ENCODE data around the gene PRSS23.
"Not testable (repeated sequence)": the region's sequence is repeated elsewhere in the genome, so short reads cannot be mapped to it uniquely, and the experiment has no call there.

PRSS23 gene, protein sequence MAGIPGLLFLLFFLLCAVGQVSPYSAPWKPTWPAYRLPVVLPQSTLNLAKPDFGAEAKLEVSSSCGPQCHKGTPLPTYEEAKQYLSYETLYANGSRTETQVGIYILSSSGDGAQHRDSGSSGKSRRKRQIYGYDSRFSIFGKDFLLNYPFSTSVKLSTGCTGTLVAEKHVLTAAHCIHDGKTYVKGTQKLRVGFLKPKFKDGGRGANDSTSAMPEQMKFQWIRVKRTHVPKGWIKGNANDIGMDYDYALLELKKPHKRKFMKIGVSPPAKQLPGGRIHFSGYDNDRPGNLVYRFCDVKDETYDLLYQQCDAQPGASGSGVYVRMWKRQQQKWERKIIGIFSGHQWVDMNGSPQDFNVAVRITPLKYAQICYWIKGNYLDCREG

DNA sequence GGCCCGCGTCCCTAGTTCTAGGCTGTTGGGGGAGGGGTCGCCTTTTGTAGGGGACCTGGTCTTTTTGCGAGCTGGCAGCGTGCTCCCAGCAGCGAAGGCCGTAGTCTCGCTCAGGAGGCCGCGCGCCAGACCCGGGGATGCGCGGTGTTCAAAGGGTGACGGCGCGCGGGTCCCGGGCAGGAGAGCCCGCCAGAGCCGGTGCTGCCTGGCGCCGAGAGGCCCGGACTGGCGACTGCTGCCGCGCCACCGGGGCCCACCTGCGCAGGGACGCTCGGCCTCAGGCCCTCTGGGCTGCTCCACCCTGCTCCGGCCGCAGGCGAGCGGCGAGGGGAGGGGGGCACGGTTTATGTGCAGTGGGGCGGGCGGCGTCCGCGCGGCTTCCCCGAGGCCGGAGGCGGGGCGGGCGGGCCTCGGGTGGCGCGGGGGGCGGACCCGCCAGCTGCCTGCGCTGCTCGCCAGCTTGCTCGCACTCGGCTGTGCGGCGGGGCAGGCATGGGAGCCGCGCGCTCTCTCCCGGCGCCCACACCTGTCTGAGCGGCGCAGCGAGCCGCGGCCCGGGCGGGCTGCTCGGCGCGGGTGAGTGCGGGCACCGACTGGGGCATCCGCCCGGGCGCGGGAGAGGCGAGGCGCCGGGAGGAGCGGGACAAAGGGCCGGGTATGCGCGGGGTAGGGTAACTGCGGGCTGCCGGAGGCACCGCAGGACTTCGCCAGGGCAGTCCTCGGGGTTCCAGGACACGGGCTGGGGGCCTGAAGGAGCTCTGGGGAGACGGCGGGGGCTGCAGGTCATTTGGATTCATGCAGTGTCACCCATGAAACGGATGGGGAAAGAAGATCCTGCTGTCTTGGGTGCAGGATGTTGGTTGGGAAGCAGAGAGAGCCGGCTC is at the start of gene PRSS23:
TSS of gene PRSS23 (plus strand) at position 467 of the 884 bp plus-strand sequence. CDS start 7,102 bp downstream, outside the sequence.
- no peak for FAIRE-seq

DNA sequence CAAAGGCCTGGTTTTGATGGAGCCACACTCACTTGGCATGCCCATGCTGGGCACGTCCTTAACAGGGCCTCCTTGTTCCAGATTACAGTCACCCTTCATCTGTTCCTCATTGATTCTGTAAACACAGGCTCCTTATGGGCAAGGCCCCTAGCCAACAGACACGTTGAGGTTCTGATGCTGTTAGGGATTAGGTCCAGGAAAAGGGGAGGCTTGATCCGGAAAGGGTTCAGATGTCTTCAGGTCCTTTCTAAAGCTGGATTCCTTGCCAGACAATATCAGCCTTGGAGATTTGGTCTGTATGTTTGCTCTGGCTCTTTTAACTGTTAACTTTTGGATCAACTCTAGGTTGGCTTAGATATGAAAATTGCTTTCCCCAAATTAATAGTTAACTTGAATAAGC is 46.9 kb upstream of the PRSS23 start:
- no peak for FAIRE-seq

DNA sequence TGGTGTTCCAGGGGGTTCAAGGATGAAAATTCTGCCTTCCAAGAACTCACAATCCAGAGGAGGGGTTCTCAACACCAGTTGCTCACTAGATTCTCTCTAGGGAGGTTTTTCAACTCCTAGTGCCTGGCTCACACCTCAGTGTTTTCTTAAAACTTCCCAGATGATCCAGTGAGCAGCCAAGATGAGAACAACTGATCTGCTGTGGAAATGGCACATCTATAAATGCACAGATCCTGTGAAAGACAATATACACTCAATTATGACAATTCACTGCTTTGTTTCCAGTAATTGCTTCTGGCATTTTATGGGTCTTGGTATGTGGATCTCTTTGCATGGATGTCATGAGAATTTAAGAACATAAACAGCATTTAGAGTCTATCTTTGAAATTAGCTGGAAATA is 45.2 kb upstream of the PRSS23 start:
- no peak for FAIRE-seq

DNA sequence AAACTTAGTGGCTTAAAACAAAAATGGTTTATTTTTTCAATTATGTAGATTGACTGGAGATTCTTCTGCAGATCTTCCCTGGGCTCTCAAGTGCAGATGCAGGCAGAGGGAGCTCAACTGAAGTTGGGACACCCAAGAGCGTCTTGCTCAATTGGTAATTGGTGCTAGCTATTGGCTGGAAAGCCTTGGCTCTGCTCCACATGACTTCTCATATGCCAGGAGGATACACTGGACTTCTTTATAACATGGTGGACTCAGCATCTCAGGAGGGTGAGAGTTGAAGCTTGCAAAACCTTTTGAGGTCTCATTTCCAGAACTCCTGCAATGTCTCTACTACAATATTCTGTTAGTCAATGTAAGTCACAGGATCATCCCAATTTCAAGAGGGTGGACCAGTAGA is 42.2 kb upstream of the PRSS23 start:
- no peak for FAIRE-seq

DNA sequence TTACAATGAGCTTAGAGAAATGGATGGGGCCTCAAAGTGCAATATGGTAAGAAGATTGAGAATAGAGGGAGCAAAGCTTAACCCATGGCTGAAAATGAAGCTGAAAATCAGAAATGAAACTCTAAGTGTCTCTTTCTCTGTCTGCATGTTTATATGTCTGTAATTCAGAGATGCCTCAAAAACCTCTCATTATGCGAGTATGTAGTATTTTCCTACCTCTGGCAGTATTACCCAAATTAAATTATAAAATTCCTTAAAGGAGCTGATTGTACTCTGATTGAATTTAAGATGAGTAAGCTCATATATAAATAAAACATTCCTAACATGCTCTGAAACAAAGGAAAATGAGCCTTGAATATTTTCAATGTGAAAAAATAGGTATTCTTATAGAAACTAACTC is 39.8 kb upstream of the PRSS23 start:
- FAIRE-seq: no peak

DNA sequence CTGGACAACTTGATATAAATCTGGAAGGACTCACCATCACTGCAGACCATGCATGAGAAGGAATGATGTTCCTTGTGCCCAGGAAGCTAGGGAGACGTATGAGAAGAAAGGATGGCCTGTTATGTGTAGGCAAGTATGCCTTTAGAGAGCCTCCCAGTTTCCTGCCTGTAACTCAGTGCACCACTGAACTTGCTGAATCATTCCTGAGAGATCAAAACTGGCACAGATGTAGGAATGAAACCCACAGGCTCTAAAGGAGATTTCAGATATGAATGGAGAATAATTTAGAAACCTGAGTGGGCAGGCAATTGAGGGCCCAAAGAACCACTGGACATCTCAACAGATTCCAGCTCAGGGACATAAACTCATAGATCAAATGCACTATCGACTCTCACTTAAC is 38.4 kb upstream of the PRSS23 start:
- FAIRE-seq: no peak

DNA sequence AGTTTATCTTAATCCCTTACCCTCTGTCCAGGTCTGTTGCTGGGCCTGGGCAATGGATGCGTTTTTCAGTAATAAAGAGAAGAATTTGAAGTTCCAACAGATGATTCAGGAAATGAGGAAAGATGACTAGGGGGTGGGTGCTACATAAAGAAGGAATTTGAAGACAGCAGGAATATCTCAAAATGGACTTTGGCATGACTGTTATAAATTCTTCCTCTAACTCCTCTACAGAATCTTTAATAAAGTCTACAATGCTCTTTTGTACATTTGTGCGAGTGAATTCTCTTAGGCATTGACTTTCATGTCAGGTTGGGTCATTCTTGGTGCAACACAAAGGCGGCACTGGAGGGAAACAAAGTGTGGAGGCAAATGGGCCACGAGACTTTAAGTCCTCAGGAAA is 35.1 kb upstream of the PRSS23 start:
- FAIRE-seq: no peak

DNA sequence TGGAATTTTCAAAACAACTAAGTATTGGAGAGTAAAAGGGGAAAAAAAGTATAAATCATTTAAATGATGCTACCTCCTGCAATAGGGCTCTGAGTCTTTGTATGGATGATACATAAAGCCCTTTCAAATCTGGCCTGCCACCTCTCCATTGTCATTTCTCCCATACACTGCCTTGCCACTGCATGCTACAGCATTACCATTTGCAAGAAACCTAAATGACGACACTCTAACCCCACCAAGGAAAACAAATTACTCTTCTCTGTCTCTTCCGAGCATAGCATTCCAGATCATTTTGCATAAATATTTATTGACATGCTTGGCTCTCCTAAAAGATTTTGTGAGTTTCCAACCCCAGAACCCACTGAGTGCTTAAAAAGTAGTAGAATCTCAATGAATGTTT is 34.5 kb upstream of the PRSS23 start:
- no peak for FAIRE-seq

DNA sequence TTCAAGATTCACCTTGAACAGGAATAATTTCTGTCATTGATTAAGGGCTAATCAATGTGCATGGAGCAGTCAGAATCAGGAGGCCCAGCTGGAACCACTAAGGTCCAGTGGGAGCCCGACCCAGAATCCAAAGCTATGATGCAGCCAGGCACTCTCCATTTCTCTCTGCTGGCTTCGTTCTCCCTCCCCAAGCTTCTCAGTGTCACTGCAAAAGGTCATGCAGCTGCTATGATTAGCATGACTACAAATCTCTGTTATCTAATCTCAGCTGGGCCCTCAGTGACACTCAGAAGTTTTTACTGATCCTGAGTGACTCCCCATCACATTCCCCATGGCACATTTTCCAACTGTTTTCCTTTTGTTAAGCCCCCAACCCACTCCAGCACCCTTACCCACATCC is 31.1 kb upstream of the PRSS23 start:
- FAIRE-seq: no peak

DNA sequence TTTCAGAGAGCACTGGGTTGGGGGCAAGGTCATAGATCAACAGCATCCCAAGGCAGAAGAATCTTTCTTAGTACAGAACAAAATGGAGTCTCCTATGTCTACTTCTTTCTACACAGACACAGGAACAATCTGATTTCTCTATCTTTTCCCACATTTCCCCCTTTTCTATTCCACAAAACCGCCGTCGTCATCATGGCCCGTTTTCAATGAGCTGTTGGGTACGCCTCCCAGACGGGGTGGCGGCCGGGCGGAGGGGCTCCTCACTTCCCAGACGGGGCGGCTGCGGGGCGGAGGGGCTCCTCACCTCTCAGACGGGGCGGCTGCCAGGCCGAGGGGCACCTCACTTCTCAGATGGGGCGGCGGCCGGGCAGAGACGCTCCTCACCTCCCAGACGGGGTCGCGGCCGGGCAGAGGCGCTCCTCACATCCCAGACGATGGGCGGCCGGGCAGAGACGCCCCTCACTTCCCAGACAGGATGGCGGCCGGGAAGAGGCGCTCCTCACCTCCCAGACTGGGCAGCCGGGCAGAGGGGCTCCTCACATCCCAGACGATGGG is 29.8 kb upstream of the PRSS23 start:
- FAIRE-seq: not testable (repeated sequence)

DNA sequence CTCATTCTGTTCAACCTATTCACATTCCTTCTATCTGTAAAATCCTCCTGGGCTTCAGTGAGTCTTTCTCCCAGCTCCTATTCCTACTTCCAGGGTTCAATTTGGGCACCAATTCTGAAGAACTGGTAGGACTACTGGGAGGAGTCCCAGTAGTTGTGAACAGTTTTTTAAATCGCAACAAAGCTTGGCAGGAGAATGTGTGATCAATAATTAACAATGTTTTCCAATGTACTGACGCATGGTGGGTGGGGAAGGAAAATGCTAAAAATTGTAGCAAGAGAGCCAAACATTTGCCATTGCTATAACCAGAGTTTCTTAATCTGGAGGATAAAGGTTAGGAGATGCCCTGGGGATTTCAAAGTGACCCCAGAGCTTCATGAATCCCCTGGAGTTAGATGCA is 27.3 kb upstream of the PRSS23 start:
- FAIRE-seq: no peak

DNA sequence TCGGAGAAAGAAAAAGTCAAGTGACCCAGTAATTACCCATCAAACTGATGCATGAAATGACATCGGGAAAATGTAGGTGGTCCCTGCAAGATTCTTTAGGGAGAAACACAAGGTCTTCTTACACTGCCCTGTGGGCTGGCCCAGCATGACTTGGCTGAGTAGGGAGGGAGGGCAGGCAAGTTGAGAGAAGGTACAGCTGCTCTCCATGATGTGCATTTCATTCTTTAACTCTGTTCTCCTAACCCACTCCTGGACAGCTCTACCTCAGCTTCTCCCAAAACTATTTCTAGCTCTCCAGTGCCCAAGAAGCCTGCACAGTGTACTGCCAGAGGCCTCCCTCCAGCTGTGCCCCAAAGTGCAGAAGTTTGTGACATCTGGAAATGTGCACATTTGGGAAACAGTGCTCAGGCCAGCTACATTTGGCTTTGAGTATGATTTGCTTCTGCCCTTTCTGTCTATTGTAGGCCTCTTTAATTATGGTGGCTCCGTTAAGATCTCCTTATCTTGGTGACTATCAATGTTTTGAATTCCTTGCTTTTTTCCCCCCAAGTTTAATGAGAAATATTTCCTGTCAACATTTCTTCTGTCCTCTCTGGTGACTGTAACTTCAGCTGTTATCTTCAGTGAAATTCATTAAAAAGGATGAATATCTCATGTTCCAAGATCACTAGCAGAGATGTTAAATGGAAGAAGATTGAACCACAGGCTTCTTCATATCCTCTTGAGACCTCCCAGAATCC is 26.7 kb upstream of the PRSS23 start:
- no peak for FAIRE-seq

DNA sequence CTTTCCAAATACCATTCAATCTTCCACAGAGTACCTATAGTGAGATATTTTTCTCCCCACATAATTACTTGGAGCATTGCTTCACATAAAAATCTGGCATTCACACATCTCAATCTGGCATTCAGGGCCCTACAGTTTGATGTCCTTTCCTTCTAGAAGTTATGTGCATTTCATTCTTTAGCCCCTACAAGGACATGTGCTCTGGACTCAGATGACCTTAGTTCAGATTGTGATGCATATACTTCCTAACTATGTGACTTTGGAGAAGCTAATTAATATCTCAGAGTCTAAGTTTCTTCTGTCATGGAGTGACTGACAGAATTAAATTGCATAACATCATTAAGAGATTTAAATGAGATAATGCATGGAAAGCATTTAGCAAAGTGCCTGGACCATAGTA is 25.9 kb upstream of the PRSS23 start:
- no peak for FAIRE-seq

DNA sequence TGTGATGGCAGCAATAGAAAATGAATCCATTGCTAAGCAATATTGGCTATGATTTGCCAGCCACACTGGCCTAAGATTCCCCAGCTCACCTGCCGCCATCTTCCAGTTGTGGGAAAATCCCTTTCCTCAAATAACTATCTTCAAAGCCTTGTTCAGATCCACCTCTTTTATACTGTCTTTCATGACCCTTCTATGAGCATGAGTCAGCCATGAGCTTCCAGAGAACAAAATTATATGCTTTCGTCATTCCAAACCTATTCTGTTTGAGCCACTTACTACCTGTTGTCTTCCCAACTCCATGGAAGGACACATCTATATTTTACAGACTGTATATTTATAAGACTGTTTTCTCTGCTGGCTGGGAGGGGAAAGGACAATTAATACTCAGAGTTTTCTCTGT is 25.0 kb upstream of the PRSS23 start:
- FAIRE-seq: no peak

DNA sequence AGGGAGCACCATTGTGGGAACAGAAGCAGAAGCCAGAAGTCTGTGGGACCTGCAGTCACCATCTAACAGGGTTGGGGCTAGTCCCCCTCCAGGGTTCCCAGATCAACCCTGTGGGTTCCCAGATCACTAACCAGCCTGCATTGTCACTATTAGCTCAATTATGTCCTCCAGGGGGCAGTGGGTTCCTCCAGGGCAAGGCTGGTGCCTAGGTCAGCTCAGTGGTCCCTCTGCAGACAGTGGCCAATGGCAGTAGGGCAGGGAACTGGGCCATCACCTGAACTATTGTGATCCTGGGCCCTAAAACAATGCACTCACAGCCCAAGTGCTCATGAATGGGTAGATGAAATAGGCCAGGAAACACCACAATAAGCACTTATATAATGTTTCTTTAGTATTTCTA is 18.8 kb upstream of the PRSS23 start:
- FAIRE-seq: no peak

DNA sequence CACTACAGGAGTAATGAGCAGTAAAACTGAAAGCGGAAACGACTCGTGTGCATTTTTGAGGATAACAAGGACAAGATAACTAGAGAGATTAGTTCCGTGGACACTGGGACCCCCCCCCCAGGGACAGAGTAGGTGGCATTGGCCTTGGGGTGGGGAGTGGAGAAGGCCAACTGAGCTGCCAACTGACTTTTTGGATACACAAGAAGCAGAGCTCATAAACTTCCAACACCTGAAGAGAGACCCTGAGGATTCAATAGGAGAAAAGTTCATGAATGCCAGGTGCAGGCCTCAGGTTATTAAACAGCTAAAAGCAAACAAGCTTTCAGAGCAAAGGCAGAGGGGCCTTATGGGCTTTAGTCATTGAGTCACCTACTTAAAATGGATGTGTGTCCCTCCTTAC is 17.6 kb upstream of the PRSS23 start:
- no peak for FAIRE-seq

DNA sequence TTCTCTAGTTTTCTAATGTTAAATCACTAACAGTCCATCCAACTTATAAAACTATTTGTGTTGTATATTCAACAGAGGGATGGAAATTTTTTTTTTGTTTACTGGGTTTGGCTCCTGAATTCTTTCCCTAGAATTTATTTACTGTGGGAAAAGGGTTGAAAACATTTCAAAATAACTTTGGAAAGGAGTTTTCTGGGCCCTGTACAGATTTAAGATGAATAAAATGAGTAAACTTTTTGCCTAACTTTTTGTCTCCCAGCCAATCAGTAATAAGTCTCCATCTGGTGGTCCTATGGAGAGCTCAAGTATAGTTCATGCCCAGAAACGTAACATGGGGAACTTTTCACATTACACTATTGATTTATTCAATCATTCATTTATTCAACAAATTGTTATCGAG is 16.7 kb upstream of the PRSS23 start:
- no peak for FAIRE-seq

DNA sequence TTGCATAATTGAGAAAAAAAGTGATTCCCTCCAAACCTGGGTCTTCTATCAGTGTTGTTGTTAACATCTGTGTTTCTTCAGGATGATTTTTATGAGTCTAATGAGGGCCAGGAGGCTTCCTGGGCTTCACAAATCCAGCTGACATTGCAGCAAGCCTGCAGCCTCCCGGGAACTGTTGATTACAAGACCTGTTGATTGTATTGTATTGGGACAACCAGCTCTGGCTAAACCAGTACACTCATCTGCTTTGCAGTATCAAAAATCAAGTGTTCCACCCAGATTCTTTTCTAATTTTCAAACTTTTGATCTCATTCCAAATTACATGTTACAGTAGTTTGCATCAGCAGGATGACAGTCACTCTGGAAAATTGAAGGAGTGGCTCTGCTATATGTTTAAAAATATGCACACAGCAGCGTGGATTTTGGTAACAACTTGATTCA is 16.1 kb upstream of the PRSS23 start:
- no peak for FAIRE-seq

DNA sequence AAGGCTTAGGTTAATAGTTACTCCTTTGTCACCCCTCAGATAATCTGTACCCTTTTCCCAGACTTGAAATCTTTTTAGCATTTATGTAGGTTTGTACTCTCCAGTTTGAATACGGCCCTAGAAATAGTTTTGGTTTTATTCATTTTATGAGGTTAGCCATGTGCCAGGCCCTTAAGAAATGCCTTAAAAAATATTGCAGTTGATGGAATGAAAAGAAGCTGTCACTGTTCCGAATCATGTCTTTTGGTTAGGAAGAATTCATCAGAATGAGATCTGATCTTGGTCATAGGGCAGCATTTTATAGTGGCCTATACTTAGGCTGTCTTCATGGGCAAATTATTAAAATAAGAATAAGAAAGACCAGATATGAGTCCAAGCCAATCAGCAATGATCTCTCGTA is 14.8 kb upstream of the PRSS23 start:
- no peak for FAIRE-seq

DNA sequence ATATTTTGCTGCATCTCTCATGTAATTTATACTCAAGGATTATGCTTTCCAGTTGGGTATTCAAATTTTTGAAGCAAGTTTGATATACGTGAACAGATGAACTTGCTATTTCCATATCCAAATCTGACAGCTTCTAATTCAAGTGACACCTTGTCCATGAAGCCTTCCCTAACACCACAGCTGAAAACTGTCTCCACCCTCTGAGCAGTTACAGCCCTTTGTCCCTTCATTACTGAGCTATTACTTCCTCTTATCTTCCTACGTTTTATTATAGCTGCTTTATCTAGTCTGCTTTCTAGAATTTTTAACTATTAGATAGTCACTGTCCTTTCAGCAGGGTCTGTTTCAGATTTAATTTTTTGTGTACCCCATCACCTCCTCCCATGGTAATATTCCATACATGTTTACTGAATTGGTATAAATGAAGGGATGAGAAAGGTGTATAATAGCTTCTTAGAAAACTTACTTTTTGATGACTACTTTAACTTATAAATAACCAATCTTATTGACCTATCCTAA is 13.3 kb upstream of the PRSS23 start:
- no peak for FAIRE-seq

DNA sequence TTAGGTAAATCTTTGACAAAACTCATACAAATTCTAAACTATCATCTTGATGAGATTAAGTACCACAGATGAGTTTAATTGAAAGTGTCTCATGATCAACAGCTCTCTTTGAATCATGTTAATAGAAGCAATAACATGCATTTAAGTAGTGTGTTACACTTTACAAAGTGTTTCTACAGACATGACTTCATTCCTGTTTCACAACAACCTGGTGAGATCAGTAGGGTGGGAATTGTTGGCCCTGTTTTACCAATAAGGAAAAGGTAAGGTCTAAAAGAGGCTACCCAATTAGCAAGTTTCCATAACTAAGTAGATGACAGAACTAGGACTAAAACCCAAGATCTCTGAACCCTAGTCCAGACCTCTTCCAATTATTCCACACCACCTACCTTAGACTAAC is 12.7 kb upstream of the PRSS23 start:
- FAIRE-seq: no peak

DNA sequence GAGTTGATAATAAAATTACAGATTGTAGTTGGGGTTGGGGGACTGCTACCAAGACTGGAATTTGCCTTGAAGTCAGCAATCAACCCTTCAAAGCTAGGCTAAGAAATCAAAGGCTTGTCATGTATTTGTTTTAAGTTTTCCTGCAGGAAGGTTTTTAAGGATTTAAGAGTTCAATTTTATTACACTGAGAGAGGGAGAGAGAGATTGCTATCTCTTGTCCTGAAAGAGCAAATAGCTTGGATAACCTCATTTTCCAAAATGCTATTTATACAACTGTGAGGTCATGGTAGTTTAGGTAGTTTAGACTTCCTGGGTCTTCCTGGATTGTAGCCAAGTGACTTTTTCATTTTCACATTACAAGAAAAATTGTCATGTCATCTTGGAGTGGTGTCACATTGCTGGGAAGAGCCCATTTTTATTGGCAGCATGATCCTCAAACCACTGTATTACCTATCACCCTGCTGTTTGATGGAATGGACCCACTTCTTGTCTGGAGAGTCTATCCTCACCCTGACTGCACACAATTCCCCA is 10.1 kb upstream of the PRSS23 start:
- FAIRE-seq: no peak

All from A204.1 (cell line).